CD8-positive, alpha-beta memory T cell (primary cell): ENCODE data around the gene TAPT1. TPM values are rescaled to one million over a fixed set of nuclear protein-coding genes. Genes with fewer than 3 reads are reported as not detected.

ENCODE experiments used
- CTCF ChIA-PET: fragments of 350-600 bp; sonication (Branson Sonifier 250); formaldehyde crosslinking; loops from one replicate; lab custom pipeline; 2021; ENCODE audit warnings: antibody characterized with exemption; lab: Charles Lee
- POLR2A ChIA-PET: fragments of 350-600 bp; sonication (Branson Sonifier 250); formaldehyde crosslinking; loops from one replicate; lab custom pipeline; 2021; ENCODE audit warnings: antibody characterized with exemption; lab: Charles Lee
- DNase-seq, 5 donors: peaks; one replicate each; pipeline versions ENCODE4 v3.0.0 to v3.0.0-alpha.2; 2020 to 2022; ENCODE audit warnings: mixed read lengths in 1 of 5
- H3K27ac ChIP-seq: one replicate; pipeline ENCODE4 v1.7.0; 2013; ENCODE audit warnings: low read depth, mild to moderate bottlenecking, low read length, moderate library complexity
- H3K27me3 ChIP-seq: 2 replicates; pipeline ENCODE4 v1.7.0; 2013; ENCODE audit warnings: low read length, mild to moderate bottlenecking; ENCODE audit not compliant: insufficient read depth, poor library complexity, severe bottlenecking
- H3K36me3 ChIP-seq: 2 replicates; pipeline ENCODE4 v1.7.0; 2013; ENCODE audit warnings: mild to moderate bottlenecking, low read length, moderate library complexity; ENCODE audit not compliant: insufficient read depth
- H3K4me1 ChIP-seq: 2 replicates; pipeline ENCODE4 v1.7.0; 2013; ENCODE audit warnings: mild to moderate bottlenecking, low read length, moderate library complexity; ENCODE audit not compliant: insufficient read depth
- H3K4me3 ChIP-seq: 2 replicates; pipeline ENCODE4 v1.7.0; 2013; ENCODE audit warnings: mild to moderate bottlenecking, low read length
- H3K9me3 ChIP-seq: 2 replicates; pipeline ENCODE4 v1.7.0; 2013; ENCODE audit warnings: mild to moderate bottlenecking, low read length
- H3K27ac Mint-ChIP-seq, 8 donors: one replicate each; pipeline ENCODE4 v1.8.0; 2020 to 2021; ENCODE audit warnings: mixed read lengths in 8 of 8, mild to moderate bottlenecking in 6 of 8, inconsistent platforms in 3 of 8, moderate library complexity in 3 of 8
- H3K27me3 Mint-ChIP-seq, 2 donors: one replicate each; pipeline ENCODE4 v1.8.0; 2020 to 2021; ENCODE audit warnings: mixed read lengths in 2 of 2, mild to moderate bottlenecking in 1 of 2, moderate library complexity in 1 of 2
- H3K36me3 Mint-ChIP-seq, 3 donors: one replicate each; pipeline ENCODE4 v1.8.0; 2020 to 2021; ENCODE audit warnings: mixed read lengths in 3 of 3, inconsistent platforms in 1 of 3, mild to moderate bottlenecking in 1 of 3
- H3K4me1 Mint-ChIP-seq, 3 donors: one replicate each; pipeline ENCODE4 v1.8.0; 2020 to 2021; ENCODE audit warnings: mixed read lengths in 3 of 3, inconsistent platforms in 1 of 3, mild to moderate bottlenecking in 1 of 3
- H3K4me3 Mint-ChIP-seq, 7 donors: one replicate each; pipeline ENCODE4 v1.8.0; 2020 to 2021; ENCODE audit warnings: mixed read lengths in 7 of 7, mild to moderate bottlenecking in 6 of 7, moderate library complexity in 4 of 7, inconsistent platforms in 2 of 7
- H3K9me3 Mint-ChIP-seq, 5 donors: one replicate each; pipeline ENCODE4 v1.8.0; 2020 to 2022; ENCODE audit warnings: mixed read lengths in 5 of 5, mild to moderate bottlenecking in 3 of 5, moderate library complexity in 2 of 5, inconsistent platforms in 1 of 5
- polyA plus RNA-seq: library from polyadenylated mRNA; unstranded; fragments of 300-500 nt; fragmentation: Illumina TruSeq; gene quantifications from one replicate; pipeline ENCODE4 v1.2.3, GENCODE V29; 2021
- total RNA-seq, 2 experiments: library from RNA; stranded (reverse); gene quantifications; one replicate each; pipeline ENCODE4 v1.2.3, GENCODE V29; 2021

TAPT1 gene
- total and polyA plus RNA-seq, 3 experiments from 2014 or later: 19.1 to 27.6 (median 23.7) TPM

DNA sequence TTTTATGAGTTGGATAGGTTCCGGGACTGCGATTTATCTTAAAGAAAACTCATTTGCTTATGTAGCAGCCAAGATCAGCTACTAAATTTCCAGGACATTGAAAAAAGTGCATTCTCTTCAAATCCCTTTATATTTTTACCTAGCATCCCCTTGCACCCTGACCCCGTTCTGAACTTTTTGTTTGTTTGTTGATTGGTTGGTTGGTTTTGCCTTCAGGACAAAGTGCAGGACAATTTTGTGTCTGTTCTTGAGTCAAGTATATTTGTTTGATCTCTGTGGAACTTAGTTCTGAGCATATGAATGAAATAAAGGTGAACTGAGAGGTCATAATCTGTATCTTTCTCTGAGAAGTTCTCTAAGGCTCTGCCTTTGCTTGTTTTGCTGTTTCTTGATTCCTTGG is 12.8 kb upstream of the TAPT1 start:
- Mint-ChIP-seq H3K27ac (no peak overlapping the region), H3K36me3 (peaks cover 2 to 4% (median 4%) of the 10 kb centered on the region in 3 donors), H3K4me1 (no peaks in the 10 kb centered on the region), H3K4me3 (no peak overlapping the region), H3K9me3 (no peaks in the 10 kb centered on the region), H3K27me3 (peaks cover 0 to 3% of the 10 kb centered on the region in 2 donors)
- DNase-seq: no peak
- H3K36me3 ChIP-seq: no peaks in the 10 kb centered on the region
- no peak overlapping the region for H3K4me3 ChIP-seq
- CTCF ChIA-PET: no interaction called here
- H3K4me1 ChIP-seq: no peaks in the 10 kb centered on the region
- H3K9me3 ChIP-seq: no peaks in the 10 kb centered on the region
- H3K27me3 ChIP-seq: no peaks in the 10 kb centered on the region
- no peak overlapping the region for H3K27ac ChIP-seq
- POLR2A ChIA-PET: no interaction called here

DNA sequence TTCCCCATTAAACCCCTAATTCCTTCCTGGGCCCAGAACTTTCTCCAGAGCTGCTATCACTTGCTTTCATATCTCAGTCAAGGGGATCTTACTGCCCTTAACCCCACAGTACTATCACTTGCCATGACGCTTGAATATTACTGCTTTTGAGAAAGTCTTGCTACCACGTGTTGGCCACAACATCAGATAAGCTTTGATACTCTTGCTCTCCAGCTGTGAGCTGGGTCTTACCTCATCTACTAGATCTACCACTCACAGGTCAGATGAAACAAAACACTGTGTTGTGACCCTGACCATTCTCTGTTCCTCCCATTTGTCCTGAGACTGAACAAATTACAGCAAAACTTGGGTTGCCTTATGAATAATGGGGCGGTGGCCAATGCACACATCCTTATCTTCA is 12.1 kb upstream of the TAPT1 start:
- POLR2A ChIA-PET: no interaction called here

DNA sequence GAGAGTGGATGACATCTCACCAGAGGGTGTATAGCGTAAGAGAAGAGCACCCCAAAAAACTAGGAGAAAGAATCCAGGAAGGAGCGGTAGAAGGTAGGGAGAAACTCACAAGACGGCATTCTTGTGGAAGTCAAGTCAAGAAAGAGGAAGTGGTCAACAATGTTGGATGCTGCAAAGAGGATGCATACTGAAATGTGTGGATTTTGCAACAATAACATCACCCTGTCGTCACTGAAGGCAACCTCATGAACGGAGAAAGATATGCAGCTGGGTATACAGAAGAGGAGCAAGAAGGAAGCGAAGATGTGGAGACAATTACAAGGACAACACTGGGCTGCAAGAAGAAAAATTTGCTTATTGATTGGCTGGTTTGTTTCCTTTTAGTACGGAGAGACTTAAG is 11.4 kb upstream of the TAPT1 start:
- H3K36me3 Mint-ChIP-seq: peaks cover 0 to 2% (median 1%) of the 10 kb centered on the region in 3 donors

More for the DNA sequence above, 12.1 kb upstream of the TAPT1 start:
- no peak overlapping the region for H3K27ac ChIP-seq
- Mint-ChIP-seq H3K36me3 (peaks cover 0 to 2% (median 2%) of the 10 kb centered on the region in 3 donors), H3K4me3 (no peak overlapping the region), H3K9me3 (no peaks in the 10 kb centered on the region), H3K4me1 (no peaks in the 10 kb centered on the region), H3K27ac (no peak overlapping the region), H3K27me3 (peaks cover 0 to 3% of the 10 kb centered on the region in 2 donors)
- H3K36me3 ChIP-seq: no peaks in the 10 kb centered on the region
- H3K9me3 ChIP-seq: no peaks in the 10 kb centered on the region
- DNase-seq: no peak
- no peaks in the 10 kb centered on the region for H3K27me3 ChIP-seq
- H3K4me3 ChIP-seq: no peak overlapping the region
- H3K4me1 ChIP-seq: no peaks in the 10 kb centered on the region
- CTCF ChIA-PET: interaction anchor here (1.2 kb wide), 1 partner anchor 26 kb away, joined by 3 read pairs; no protein-coding TSS in a partner anchor

DNA sequence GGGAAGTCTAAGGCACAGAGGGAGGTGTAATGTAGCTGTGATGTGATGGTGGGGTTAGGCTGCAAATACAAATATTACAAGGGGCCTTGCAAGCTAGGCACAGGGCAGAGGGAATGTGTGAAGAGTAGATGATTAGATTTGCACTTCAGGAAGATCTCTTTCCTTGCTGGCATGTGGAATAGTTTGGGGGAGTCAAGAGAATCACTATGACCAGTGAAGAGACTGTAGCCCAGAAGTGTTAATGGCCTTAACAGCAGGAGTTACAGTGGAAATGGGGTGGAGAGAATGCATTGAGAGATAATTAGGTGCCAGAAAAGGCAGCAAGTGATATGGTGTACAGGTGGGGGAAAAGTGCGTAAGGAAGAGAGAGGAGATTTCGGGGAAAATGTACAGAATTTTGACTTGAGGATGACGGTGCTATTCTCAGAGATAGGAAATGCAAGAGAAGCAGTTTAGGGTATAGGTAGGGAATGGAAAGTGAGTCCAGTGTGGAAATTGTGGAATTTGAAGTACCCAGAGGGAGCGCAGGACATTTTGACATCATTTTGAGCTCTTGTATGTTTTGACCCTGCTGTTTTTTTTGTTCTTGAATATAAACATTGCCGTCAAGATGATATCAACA is 10.2 kb upstream of the TAPT1 start:
- Mint-ChIP-seq H3K27ac (no peak overlapping the region), H3K4me3 (no peak overlapping the region), H3K4me1 (peaks cover 0 to 2% (median 0%) of the 10 kb centered on the region in 3 donors), H3K9me3 (no peaks in the 10 kb centered on the region), H3K36me3 (peaks cover 0 to 2% (median 0%) of the 10 kb centered on the region in 3 donors), H3K27me3 (peaks cover 0 to 3% of the 10 kb centered on the region in 2 donors)
- POLR2A ChIA-PET: no interaction called here
- CTCF ChIA-PET: interaction anchor here (0.9 to 1.3 kb wide), 2 partner anchors 9 to 19 kb away, joined by 3 read pairs; no protein-coding TSS in a partner anchor
- no peak for DNase-seq
- Histone ChIP-seq H3K4me1 (no peaks in the 10 kb centered on the region), H3K27ac (no peak overlapping the region), H3K27me3 (no peaks in the 10 kb centered on the region), H3K9me3 (no peaks in the 10 kb centered on the region), H3K36me3 (no peaks in the 10 kb centered on the region), H3K4me3 (no peak overlapping the region)

More for the DNA sequence above, 11.4 kb upstream of the TAPT1 start:
- no peaks in the 10 kb centered on the region for H3K4me1 Mint-ChIP-seq
- H3K27ac ChIP-seq: no peak overlapping the region
- no peaks in the 10 kb centered on the region for H3K27me3 ChIP-seq
- H3K27ac Mint-ChIP-seq: no peak overlapping the region
- CTCF ChIA-PET: interaction anchor here (1.2 kb wide), 1 partner anchor 27 kb away, joined by 3 read pairs; no protein-coding TSS in a partner anchor
- DNase-seq: no peak
- no peak overlapping the region for H3K4me3 Mint-ChIP-seq
- no peaks in the 10 kb centered on the region for H3K4me1 ChIP-seq
- no peak overlapping the region for H3K4me3 ChIP-seq
- H3K9me3 Mint-ChIP-seq: no peaks in the 10 kb centered on the region
- peaks cover 0 to 3% of the 10 kb centered on the region in 2 donors for H3K27me3 Mint-ChIP-seq
- H3K36me3 ChIP-seq: no peaks in the 10 kb centered on the region
- POLR2A ChIA-PET: no interaction called here
- no peaks in the 10 kb centered on the region for H3K9me3 ChIP-seq

DNA sequence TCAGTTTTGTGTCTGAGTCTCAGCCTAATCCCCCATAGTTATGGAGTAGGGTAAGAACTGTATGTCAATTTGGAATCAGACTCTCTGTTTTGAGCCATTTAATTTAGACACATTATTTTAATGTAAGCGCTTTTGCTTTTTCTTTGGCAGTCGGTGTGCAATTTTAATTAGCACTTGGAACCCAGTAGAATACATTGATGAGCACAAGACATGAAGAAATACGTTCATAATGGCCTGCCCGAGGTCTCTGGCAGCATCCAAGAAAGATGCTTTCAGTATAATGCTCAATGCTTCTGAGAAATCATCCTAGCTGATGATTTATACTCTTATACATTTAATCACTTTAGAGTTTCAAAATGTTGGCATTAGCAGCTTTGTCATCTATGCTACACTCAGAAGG is 8.9 kb upstream of the TAPT1 start:
- Mint-ChIP-seq H3K36me3 (no peaks in the 10 kb centered on the region), H3K4me3 (no peak overlapping the region), H3K4me1 (peaks cover 4 to 7% (median 4%) of the 10 kb centered on the region in 3 donors), H3K9me3 (no peaks in the 10 kb centered on the region), H3K27ac (no peak overlapping the region), H3K27me3 (peaks cover 0 to 3% of the 10 kb centered on the region in 2 donors)
- no peak overlapping the region for H3K27ac ChIP-seq
- no peaks in the 10 kb centered on the region for H3K36me3 ChIP-seq
- CTCF ChIA-PET: interaction anchor here (1.3 kb wide), 1 partner anchor 18 kb away, joined by 3 read pairs; no protein-coding TSS in a partner anchor
- H3K4me1 ChIP-seq: no peaks in the 10 kb centered on the region
- DNase-seq: no peak
- H3K27me3 ChIP-seq: no peaks in the 10 kb centered on the region
- POLR2A ChIA-PET: no interaction called here
- no peak overlapping the region for H3K4me3 ChIP-seq
- H3K9me3 ChIP-seq: no peaks in the 10 kb centered on the region

DNA sequence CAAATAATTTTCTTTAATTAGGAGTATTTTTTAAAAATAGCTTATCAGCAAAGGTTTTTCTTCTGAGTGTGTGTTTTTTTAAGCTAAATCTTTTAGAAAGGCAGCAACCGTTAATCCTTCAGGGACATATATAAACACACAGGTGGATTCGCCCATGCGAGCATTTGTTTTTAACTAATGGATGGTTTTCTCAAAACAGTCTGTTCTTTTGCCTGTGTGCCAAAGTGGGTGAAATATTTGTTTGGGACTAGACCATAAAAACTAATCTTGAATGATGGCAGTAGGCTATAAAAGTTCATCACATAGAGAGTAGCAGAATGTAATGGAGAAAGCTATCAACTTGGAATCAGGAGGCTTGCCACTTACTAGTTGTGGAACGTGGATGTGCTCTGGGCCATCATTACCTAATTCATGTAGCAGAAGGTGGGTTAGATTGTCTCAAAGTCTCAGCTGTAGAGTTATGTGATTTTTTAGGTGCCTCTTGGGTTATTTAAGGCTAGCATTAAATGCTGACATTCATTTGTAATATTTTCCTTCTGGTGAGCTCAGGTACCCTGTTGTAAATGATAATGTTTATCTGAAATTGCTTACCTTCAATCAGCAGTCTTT is 7.4 kb upstream of the TAPT1 start:
- DNase-seq: no peak
- H3K4me1 Mint-ChIP-seq: peaks cover 8 to 12% (median 9%) of the 10 kb centered on the region in 3 donors
- H3K27ac Mint-ChIP-seq: no peak overlapping the region
- no peak overlapping the region for H3K4me3 ChIP-seq
- no peaks in the 10 kb centered on the region for H3K27me3 Mint-ChIP-seq
- H3K4me1 ChIP-seq: no peaks in the 10 kb centered on the region
- no peaks in the 10 kb centered on the region for H3K36me3 Mint-ChIP-seq
- no peaks in the 10 kb centered on the region for H3K27me3 ChIP-seq
- POLR2A ChIA-PET: no interaction called here
- H3K27ac ChIP-seq: no peak overlapping the region
- no peaks in the 10 kb centered on the region for H3K9me3 ChIP-seq
- no peak overlapping the region for H3K4me3 Mint-ChIP-seq
- CTCF ChIA-PET: interaction anchor here (1.2 kb wide), 1 partner anchor 28 kb away, joined by 3 read pairs; no protein-coding TSS in a partner anchor
- no peaks in the 10 kb centered on the region for H3K36me3 ChIP-seq
- H3K9me3 Mint-ChIP-seq: no peaks in the 10 kb centered on the region

DNA sequence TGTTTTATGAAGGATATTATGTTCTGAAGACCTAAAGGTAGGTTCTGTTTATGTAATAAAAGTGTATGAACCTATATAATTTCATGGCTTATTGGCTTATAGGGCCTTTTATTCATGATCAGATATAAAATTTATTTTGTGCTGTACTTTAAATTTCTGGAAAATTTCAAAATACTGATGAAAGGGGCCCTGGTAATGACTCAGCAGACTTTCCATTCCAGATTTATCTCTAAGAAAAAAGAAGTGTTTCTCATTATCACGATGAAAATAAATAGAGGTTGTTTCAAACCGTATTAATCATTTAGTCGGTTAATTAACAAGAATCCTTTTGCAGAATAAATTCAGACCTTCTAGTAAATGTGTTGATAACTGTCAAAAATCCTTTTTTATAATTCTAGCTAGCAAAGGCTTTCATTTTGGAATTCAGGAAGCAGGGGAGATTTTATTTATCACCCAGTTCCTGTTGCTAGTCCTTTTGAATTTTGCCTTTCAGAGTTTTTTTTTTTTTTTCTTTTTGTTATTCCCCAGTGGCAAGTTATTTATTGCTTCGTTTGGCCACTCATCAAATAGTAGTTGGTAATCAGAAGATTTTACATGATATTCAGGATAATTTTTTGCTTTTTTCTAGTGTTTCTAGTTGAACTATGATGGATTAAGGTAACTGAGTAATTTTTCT is 5.4 kb upstream of the TAPT1 start:
- no peaks in the 10 kb centered on the region for H3K9me3 Mint-ChIP-seq
- peak overlapping the region in 1 of 8 donors; percentile 34 for H3K27ac Mint-ChIP-seq
- H3K36me3 Mint-ChIP-seq: peaks cover 0 to 2% (median 0%) of the 10 kb centered on the region in 3 donors
- DNase-seq: no peak
- ChIA-PET CTCF (no interaction called here), POLR2A (no interaction called here)
- no peaks in the 10 kb centered on the region for H3K27me3 Mint-ChIP-seq
- Histone ChIP-seq H3K4me1 (peaks cover 5% of the 10 kb centered on the region), H3K36me3 (no peaks in the 10 kb centered on the region), H3K4me3 (no peak overlapping the region), H3K27me3 (no peaks in the 10 kb centered on the region), H3K27ac (no peak overlapping the region), H3K9me3 (no peaks in the 10 kb centered on the region)
- peaks cover 14 to 24% (median 19%) of the 10 kb centered on the region in 3 donors for H3K4me1 Mint-ChIP-seq
- H3K4me3 Mint-ChIP-seq: no peak overlapping the region

DNA sequence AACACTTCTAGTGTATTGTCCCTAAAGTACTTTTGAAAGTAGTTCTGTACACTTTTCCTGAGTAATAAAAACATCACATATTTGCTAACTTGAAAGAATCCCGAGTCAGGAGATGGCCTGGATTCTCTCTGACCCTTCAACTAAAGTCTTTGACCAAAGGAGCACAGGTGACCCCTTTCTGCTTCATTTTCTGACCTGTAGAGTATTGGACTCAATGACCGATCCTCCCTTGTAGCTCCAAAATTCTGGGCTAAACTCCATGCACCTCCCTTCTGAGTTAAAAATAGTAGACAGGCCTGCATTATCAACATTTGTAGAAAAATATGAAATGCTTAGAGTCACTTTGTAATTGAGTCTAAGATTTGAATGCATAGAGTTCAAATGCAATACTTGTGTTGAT is 4.0 kb upstream of the TAPT1 start:
- H3K4me1 Mint-ChIP-seq: peaks cover 14 to 29% (median 20%) of the 10 kb centered on the region in 3 donors
- CTCF ChIA-PET: no interaction called here
- no peaks in the 10 kb centered on the region for H3K9me3 Mint-ChIP-seq

More for the DNA sequence above, 4.0 kb upstream of the TAPT1 start:
- no peak for DNase-seq
- Histone ChIP-seq H3K9me3 (no peaks in the 10 kb centered on the region), H3K27ac (no peak overlapping the region), H3K36me3 (no peaks in the 10 kb centered on the region), H3K27me3 (no peaks in the 10 kb centered on the region), H3K4me3 (no peak overlapping the region), H3K4me1 (peaks cover 9% of the 10 kb centered on the region)
- peak overlapping the region in 1 of 7 donors; percentile 44 for H3K4me3 Mint-ChIP-seq
- H3K36me3 Mint-ChIP-seq: peaks cover 0 to 5% (median 0%) of the 10 kb centered on the region in 3 donors
- POLR2A ChIA-PET: no interaction called here
- H3K27me3 Mint-ChIP-seq: no peaks in the 10 kb centered on the region
- peak overlapping the region in 7 of 8 donors; percentile 7 to 97 (median 34) for H3K27ac Mint-ChIP-seq
